ENCODE results near the gene NGEF. TPM values are rescaled to one million over a fixed set of nuclear protein-coding genes. Genes with fewer than 3 reads are reported as not detected.

Gene NGEF
- total RNA-seq, 3 donors from 2014 or later, result 20.1 to 67.5 (median 38.0) TPM

DNA sequence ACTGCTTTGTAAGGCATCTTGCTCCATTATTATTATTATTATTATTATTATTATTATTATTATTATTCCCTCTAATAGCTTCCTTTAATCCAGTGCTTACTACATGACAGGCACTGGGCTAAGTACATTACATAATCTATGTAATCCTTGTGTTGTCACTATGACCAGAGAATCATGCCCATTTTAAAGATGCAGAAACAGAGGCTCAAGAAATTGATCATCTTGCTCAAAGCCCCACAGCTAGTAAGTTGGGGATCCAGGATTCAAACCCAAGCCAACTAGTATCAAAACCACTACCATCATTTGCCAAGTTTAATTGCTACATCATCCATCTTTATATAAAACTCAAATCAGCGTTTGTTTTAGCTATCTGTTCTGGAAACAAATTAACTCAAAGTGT is 594 bp upstream of the NGEF start:
- TF ChIP-seq, protein P1, sequence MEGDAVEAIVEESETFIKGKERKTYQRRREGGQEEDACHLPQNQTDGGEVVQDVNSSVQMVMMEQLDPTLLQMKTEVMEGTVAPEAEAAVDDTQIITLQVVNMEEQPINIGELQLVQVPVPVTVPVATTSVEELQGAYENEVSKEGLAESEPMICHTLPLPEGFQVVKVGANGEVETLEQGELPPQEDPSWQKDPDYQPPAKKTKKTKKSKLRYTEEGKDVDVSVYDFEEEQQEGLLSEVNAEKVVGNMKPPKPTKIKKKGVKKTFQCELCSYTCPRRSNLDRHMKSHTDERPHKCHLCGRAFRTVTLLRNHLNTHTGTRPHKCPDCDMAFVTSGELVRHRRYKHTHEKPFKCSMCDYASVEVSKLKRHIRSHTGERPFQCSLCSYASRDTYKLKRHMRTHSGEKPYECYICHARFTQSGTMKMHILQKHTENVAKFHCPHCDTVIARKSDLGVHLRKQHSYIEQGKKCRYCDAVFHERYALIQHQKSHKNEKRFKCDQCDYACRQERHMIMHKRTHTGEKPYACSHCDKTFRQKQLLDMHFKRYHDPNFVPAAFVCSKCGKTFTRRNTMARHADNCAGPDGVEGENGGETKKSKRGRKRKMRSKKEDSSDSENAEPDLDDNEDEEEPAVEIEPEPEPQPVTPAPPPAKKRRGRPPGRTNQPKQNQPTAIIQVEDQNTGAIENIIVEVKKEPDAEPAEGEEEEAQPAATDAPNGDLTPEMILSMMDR (IDR thresholded peaks at IDR 0.05), result no peak
- no peaks in the 10 kb centered on the region for H3K36me3 ChIP-seq (ENCODE audit: low read depth)
- DNase-seq, result no peak
- peaks cover 2% of the 10 kb centered on the region for H3K9me3 ChIP-seq
- no peak overlapping the region for H3K4me3 ChIP-seq
- H3K4me1 ChIP-seq (ENCODE audit: low read depth), result peaks cover 11% of the 10 kb centered on the region
- ATAC-seq, result no peak
- intact Hi-C loops (cut with DNase I, micrococcal nuclease), result loop anchor here in 1 of 2 donors (10.0 kb wide), 1 partner anchor 269 kb away; no protein-coding TSS in a partner anchor

DNA sequence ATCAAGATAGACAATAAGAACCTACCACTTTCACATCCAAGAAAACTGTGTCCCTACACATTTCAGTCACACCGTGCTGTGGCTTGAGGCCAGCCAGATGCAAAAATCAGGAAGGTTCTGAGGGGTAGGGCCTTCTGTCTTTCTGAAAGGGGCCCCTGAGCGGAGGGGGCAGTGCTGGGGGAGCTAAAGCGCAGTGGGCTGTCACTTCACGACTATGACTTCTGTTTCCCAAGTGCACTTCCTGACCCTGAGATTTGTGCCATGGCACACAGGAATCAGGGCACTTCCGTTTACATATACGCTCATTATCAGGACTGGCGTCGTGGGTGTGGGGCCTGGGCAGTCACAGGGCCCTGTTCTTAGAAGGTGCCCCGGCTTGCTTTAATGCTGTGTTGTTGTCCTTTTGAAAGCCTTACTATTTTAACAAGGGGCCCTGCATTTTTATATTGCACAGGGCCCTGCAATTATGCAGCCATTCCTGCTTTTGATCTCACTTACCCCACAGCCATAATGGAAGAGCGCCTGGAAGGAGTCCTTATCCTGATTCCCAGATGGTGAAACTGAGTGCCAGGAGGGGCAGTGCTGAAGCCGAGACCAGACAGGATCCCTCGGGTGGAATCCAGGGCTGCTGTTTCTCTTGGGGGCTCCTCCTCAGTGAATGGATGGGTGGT is 620 bp downstream of the NGEF start:
- DNase-seq (peak; percentile 72 to 81 (median 74)), ATAC-seq (peak; percentile 91)
- H3K4me3 ChIP-seq, result no peak overlapping the region
- intact Hi-C loops (cut with DNase I, micrococcal nuclease), result loop anchor here in 1 of 2 donors (10.0 kb wide), 1 partner anchor 268 kb away; no protein-coding TSS in a partner anchor
- no peaks in the 10 kb centered on the region for H3K9me3 ChIP-seq
- peaks cover 11% of the 10 kb centered on the region for H3K4me1 ChIP-seq (ENCODE audit: low read depth)
- no peaks in the 10 kb centered on the region for H3K36me3 ChIP-seq (ENCODE audit: low read depth)
- TF ChIP-seq, protein P1 (IDR thresholded peaks at IDR 0.05), result no peak

DNA sequence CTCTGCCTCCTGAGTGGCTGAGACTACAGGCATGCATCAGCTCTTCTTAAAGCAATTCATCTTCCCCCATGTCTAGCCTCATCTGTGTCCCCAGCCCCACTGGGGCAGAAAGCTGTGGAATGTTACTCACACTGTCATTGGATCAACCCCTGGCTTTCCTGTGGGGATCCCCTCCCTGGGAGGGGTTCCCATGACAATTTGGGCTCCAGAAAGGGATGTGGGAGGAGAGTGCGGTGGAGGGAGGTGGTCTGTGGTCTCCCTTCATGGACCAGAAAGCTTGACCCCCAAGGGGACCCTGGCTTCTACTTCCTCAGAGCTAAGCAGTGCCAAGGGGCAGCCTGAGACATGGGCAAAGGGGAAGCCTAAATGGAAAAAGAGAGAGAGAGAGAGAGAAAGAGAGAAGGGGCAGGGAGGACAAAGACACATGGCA is 1.3 kb downstream of the NGEF start:
- intact Hi-C loops (cut with DNase I, micrococcal nuclease), result loop anchor here in 1 of 2 donors (10.0 kb wide), 1 partner anchor 267 kb away; no protein-coding TSS in a partner anchor
- no peak for ATAC-seq
- Histone ChIP-seq H3K4me1 (ENCODE audit: low read depth) (peaks cover 11% of the 10 kb centered on the region), H3K9me3 (no peaks in the 10 kb centered on the region), H3K4me3 (no peak overlapping the region), H3K36me3 (ENCODE audit: low read depth) (no peaks in the 10 kb centered on the region)
- DNase-seq, result no peak
- TF ChIP-seq, protein P1 (IDR thresholded peaks at IDR 0.05), result no peak

DNA sequence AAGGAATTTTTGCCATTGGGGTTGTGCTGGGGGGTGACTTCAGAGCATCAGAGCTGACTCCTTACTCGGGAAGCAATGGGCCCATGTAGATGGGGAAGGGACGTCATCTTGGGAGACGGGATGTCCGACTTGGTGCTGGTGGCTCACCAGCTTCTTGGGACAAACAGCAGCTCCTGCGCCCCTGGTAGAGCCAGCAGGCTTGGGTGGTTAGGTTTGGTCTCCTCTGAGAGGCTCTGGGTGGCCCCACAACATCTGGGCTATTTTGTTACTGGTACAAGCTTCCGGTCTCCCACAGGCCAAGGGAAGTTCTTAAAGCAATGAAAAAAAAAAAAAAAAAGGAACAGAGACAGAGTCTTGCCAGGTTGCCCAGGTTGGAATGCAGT is 1.8 kb downstream of the NGEF start:
- no peaks in the 10 kb centered on the region for H3K9me3 ChIP-seq
- H3K4me3 ChIP-seq, result no peak overlapping the region
- DNase-seq (no peak), ATAC-seq (no peak)
- intact Hi-C loops (cut with DNase I, micrococcal nuclease), result loop anchor here in 1 of 2 donors (10.0 kb wide), 1 partner anchor 266 kb away; no protein-coding TSS in a partner anchor
- peaks cover 11% of the 10 kb centered on the region for H3K4me1 ChIP-seq (ENCODE audit: low read depth)
- TF ChIP-seq, protein P1 (IDR thresholded peaks at IDR 0.05), result no peak
- H3K36me3 ChIP-seq (ENCODE audit: low read depth), result no peaks in the 10 kb centered on the region

DNA sequence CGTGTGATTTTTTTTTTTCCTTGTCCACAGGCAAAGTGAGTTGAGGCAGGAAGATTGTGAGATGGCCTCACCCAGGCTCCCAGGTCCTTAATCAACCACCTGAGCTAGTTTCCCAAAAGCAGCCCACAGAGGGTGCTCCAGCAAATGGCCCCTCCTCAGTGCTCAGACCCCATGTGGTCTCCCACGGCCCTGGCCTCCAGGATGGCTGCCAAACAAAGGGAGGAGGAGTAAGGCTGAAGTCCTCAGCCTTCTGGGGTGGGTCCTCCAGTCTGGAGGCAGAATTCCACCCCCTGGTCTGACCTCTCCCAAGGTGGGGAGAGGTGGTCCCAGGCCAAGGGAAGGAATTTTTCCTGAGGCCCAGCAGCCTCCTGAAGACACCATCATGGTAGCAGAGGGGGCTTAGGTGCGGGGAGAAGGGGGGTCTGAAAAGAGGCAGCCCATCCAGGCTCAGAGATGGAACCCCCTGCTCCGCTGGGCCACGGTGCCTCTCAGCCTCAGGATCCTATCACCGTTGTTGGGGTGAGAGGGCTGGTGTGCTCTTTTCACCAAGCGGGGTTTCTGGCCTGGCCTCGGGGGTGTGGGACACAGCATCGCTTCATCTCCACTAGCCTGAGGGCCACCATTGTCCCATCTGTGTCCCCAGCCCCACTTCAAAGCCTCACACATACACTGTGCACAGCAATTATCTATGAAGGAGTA is 2.3 kb downstream of the NGEF start:
- ATAC-seq (no peak), DNase-seq (no peak)
- Histone ChIP-seq H3K36me3 (ENCODE audit: low read depth) (no peaks in the 10 kb centered on the region), H3K4me3 (no peak overlapping the region), H3K4me1 (ENCODE audit: low read depth) (peaks cover 11% of the 10 kb centered on the region), H3K9me3 (no peaks in the 10 kb centered on the region)
- intact Hi-C loops (cut with DNase I, micrococcal nuclease), result loop anchor here in 1 of 2 donors (10.0 kb wide), 1 partner anchor 266 kb away; no protein-coding TSS in a partner anchor
- TF ChIP-seq, protein P1 (IDR thresholded peaks at IDR 0.05), result no peak

Measured in mucosa of descending colon (tissue), 3 donors.